Vagina (tissue), 2 donors: ENCODE data around the gene KCNQ2. TPM values are rescaled to one million over a fixed set of nuclear protein-coding genes. Genes with fewer than 3 reads are reported as not detected.
"Not testable (repeated sequence)": the region's sequence is repeated elsewhere in the genome, so short reads cannot be mapped to it uniquely, and the experiment has no call there.

Experiments used
- DNase-seq, 2 donors: peaks; one replicate each; pipeline ENCODE4 v3.0.0-alpha.2; 2017; ENCODE audit errors: extremely low spot score in 2 of 2
- H3K27ac ChIP-seq: fragments of 200-600 bp; sonication (generic); one replicate; pipeline ENCODE4 v1.5.1; 2019
- H3K27me3 ChIP-seq: fragments of 200-600 bp; sonication (generic); one replicate; pipeline ENCODE4 v1.5.1; 2019
- H3K36me3 ChIP-seq, 2 donors: fragments of 200-600 bp; sonication (generic); one replicate each; pipeline ENCODE4 v1.5.1; 2017 to 2019
- H3K4me1 ChIP-seq: fragments of 200-600 bp; sonication (generic); one replicate; pipeline ENCODE4 v1.5.1; 2019
- H3K4me3 ChIP-seq, 2 donors: fragments of 200-600 bp; sonication (generic); 1 replicate in 1 of 2; 2 replicates in 1 of 2; pipeline ENCODE4 v1.5.1; 2016 to 2019
- H3K9me3 ChIP-seq: fragments of 200-600 bp; sonication (generic); one replicate; pipeline ENCODE4 v1.5.1; 2019
- POLR2A ChIP-seq, 2 donors: fragments of 450-650 bp; IDR thresholded peaks; one replicate each; pipeline ENCODE4 v1.6.1; 2017; ENCODE audit warnings: antibody characterized with exemption in 2 of 2, mild to moderate bottlenecking in 2 of 2, moderate library complexity in 2 of 2
- POLR2AphosphoS5 ChIP-seq, 2 donors: sonication (generic); formaldehyde crosslinking; IDR thresholded peaks; one replicate each; pipeline ENCODE4 v1.9.0; 2017; ENCODE audit warnings: antibody characterized with exemption in 2 of 2, mild to moderate bottlenecking in 2 of 2, low read depth in 1 of 2; ENCODE audit not compliant: insufficient read depth in 1 of 2
- intact Hi-C: fragments of 100-400 bp; cut with DNase I; formaldehyde crosslinking; loops from one replicate; pipeline ENCODE4 v1.15.1; 2023
- total RNA-seq: library from RNA; depleted of rRNA; stranded (reverse); fragments of >200 nt; gene quantifications from one replicate; pipeline ENCODE4 v1.2.3, GENCODE V29; 2016
- TF ChIP-seq, protein P1 (sequence below), 3 experiments: fragments of 450-650 bp in 2 of 3; fragments of 200-600 bp in 1 of 3; sonication (generic) in 1 of 3; IDR thresholded peaks; one replicate each; pipeline ENCODE4 v1.5.1; 2017 to 2019; ENCODE audit warnings: antibody characterized with exemption in 3 of 3, mild to moderate bottlenecking in 2 of 3, moderate library complexity in 2 of 3

The KCNQ2 gene
- total RNA-seq, 1 donor from 2014 or later, result 1.2 TPM

- peak overlapping the region; percentile 58 to 94 for H3K4me3 ChIP-seq
- TF ChIP-seq, protein P1, sequence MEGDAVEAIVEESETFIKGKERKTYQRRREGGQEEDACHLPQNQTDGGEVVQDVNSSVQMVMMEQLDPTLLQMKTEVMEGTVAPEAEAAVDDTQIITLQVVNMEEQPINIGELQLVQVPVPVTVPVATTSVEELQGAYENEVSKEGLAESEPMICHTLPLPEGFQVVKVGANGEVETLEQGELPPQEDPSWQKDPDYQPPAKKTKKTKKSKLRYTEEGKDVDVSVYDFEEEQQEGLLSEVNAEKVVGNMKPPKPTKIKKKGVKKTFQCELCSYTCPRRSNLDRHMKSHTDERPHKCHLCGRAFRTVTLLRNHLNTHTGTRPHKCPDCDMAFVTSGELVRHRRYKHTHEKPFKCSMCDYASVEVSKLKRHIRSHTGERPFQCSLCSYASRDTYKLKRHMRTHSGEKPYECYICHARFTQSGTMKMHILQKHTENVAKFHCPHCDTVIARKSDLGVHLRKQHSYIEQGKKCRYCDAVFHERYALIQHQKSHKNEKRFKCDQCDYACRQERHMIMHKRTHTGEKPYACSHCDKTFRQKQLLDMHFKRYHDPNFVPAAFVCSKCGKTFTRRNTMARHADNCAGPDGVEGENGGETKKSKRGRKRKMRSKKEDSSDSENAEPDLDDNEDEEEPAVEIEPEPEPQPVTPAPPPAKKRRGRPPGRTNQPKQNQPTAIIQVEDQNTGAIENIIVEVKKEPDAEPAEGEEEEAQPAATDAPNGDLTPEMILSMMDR (IDR thresholded peaks at IDR 0.05), result no peak
- peak in 1 of 2 donors; percentile 38 for TF ChIP-seq POLR2AphosphoS5 (IDR thresholded peaks at IDR 0.05; ENCODE audit: insufficient read depth in 1 of 2, low read depth in 1 of 2)
- no peak for TF ChIP-seq POLR2A (IDR thresholded peaks at IDR 0.05)
- H3K27ac ChIP-seq, result peak overlapping the region; percentile 97
- intact Hi-C loops, result no loop called here
- H3K27me3 ChIP-seq, result no peaks in the 10 kb centered on the region
- no peaks in the 10 kb centered on the region for H3K36me3 ChIP-seq
- no peak for DNase-seq
- H3K9me3 ChIP-seq, result no peaks in the 10 kb centered on the region
- peaks cover 35% of the 10 kb centered on the region for H3K4me1 ChIP-seq
Observed at GRCh38 chr20:63519668-63520503, 47.4 kb upstream of the KCNQ2 start.

DNA sequence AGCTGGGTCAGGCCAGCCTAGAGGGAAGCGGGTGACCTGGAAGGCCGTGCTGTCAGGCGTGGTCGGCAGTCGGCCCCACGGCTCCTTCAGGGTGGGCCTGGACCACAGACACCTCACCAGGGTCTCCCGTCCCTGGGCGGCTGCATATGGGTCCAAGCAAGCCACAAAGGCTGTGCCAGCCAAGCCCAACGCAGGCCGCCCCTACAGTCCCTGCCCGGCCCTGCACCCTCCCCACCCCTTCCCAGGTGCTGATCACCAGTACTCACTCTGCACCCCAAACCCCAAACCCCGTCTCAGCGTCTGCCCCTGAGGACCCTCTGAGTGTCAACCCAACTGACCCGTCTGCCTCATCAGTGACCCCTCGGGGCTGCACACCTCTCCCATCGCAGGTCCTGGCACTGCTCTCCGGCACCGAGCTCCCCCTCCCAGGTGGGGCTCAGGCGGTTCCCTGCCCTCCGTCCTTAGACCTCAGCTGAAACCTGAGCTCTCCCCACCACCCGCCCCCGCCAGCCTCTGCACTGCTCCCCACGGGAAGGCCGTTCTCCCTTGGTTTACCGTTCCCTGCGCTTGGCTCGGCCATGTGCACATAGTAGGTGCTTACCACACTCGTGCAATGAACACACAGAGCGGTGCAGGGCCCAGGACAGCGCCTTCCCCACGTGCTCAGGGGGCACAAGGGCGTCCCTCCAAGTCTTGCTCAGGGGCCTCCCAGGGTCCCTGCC, 46.7 kb upstream of the KCNQ2 start:
- TF ChIP-seq, protein P1 (IDR thresholded peaks at IDR 0.05), result no peak
- no peak for TF ChIP-seq POLR2AphosphoS5 (IDR thresholded peaks at IDR 0.05; ENCODE audit: insufficient read depth in 1 of 2, low read depth in 1 of 2)
- no peak for TF ChIP-seq POLR2A (IDR thresholded peaks at IDR 0.05)
- H3K27ac ChIP-seq, result peak overlapping the region; percentile 97
- peak overlapping the region; percentile 58 to 94 for H3K4me3 ChIP-seq
- DNase-seq, result no peak
- peaks cover 35% of the 10 kb centered on the region for H3K4me1 ChIP-seq
- H3K9me3 ChIP-seq, result no peaks in the 10 kb centered on the region
- H3K27me3 ChIP-seq, result no peaks in the 10 kb centered on the region
- intact Hi-C loops, result no loop called here
- H3K36me3 ChIP-seq, result no peaks in the 10 kb centered on the region

- Histone ChIP-seq H3K27me3 (no peaks in the 10 kb centered on the region), H3K4me3 (no peak overlapping the region), H3K36me3 (no peaks in the 10 kb centered on the region), H3K4me1 (peaks cover 35% of the 10 kb centered on the region), H3K9me3 (no peaks in the 10 kb centered on the region), H3K27ac (no peak overlapping the region)
- TF ChIP-seq, protein P1 (IDR thresholded peaks at IDR 0.05), result no peak
- TF ChIP-seq POLR2A (IDR thresholded peaks at IDR 0.05) (no peak), POLR2AphosphoS5 (IDR thresholded peaks at IDR 0.05; ENCODE audit: insufficient read depth in 1 of 2, low read depth in 1 of 2) (no peak)
- no peak for DNase-seq
- intact Hi-C loops, result no loop called here
Observed at GRCh38 chr20:63518351-63518861, 46.0 kb upstream of the KCNQ2 start.

GRCh38 chr20:63517376-63518309, 45.2 kb upstream of the KCNQ2 start:
- Histone ChIP-seq H3K27ac (no peak overlapping the region), H3K9me3 (no peaks in the 10 kb centered on the region), H3K27me3 (no peaks in the 10 kb centered on the region), H3K4me1 (peaks cover 27% of the 10 kb centered on the region), H3K36me3 (no peaks in the 10 kb centered on the region), H3K4me3 (no peak overlapping the region)
- TF ChIP-seq POLR2A (IDR thresholded peaks at IDR 0.05) (no peak), POLR2AphosphoS5 (IDR thresholded peaks at IDR 0.05; ENCODE audit: insufficient read depth in 1 of 2, low read depth in 1 of 2) (no peak)
- TF ChIP-seq, protein P1 (IDR thresholded peaks at IDR 0.05), result no peak
- no peak for DNase-seq
- intact Hi-C loops, result no loop called here

GRCh38 chr20:63514520-63514919, 42.1 kb upstream of the KCNQ2 start:
- H3K36me3 ChIP-seq, H3K27ac ChIP-seq, H3K27me3 ChIP-seq, intact Hi-C loops, H3K9me3 ChIP-seq, DNase-seq, H3K4me1 ChIP-seq, H3K4me3 ChIP-seq: not testable (repeated sequence)
